B cell (primary cell): ENCODE results near the gene TGFA.

Experiments used
- CTCF ChIP-seq: fragments of 200-600 bp; IDR thresholded peaks from one replicate; pipeline ENCODE4 v1.8.0; 2022; ENCODE audit warnings: antibody characterized with exemption, mild to moderate bottlenecking
- EZH2 ChIP-seq: IDR thresholded peaks from 2 replicates; pipeline ENCODE4 v1.6.1; 2012; ENCODE audit warnings: borderline replicate concordance, low read depth, mild to moderate bottlenecking, moderate library complexity, low read length; ENCODE audit not compliant: insufficient read depth, poor library complexity, severe bottlenecking

- TF ChIP-seq EZH2 (no peak), CTCF (no peak)
Observed at GRCh38 chr2:70515938-70516337, 37.7 kb downstream of the TGFA start.
